ENCODE results near the gene PSIP1.

DNA sequence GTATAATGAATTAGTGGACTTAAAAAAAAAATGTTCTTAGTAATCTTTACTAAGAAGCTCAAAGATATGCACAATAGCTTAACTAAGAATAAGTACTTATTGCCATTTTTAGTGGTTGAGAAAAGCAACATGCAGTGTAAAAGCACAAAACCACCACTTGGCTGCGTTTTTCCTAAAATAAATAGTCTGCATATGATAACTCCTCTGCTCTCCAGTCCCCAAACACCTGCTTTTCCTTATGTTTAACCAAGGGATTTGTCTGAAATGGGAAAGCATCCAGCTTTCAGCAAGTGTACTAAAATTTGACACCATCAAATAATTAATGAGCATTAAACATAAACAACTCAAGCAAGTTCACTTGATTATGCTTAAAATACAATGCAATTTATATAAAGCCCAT lies 41.4 kb downstream of the PSIP1 start:
- TF ChIP-seq POLR2A (IDR thresholded peaks at IDR 0.05; ENCODE audit: low read depth) (no peak), POLR2AphosphoS5 (IDR thresholded peaks at IDR 0.05) (no peak)
- TF ChIP-seq, protein P1, sequence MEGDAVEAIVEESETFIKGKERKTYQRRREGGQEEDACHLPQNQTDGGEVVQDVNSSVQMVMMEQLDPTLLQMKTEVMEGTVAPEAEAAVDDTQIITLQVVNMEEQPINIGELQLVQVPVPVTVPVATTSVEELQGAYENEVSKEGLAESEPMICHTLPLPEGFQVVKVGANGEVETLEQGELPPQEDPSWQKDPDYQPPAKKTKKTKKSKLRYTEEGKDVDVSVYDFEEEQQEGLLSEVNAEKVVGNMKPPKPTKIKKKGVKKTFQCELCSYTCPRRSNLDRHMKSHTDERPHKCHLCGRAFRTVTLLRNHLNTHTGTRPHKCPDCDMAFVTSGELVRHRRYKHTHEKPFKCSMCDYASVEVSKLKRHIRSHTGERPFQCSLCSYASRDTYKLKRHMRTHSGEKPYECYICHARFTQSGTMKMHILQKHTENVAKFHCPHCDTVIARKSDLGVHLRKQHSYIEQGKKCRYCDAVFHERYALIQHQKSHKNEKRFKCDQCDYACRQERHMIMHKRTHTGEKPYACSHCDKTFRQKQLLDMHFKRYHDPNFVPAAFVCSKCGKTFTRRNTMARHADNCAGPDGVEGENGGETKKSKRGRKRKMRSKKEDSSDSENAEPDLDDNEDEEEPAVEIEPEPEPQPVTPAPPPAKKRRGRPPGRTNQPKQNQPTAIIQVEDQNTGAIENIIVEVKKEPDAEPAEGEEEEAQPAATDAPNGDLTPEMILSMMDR (IDR thresholded peaks at IDR 0.05) = no peak
